Activated CD4-positive, alpha-beta T cell treated with anti-CD3 and anti-CD28 coated beads for 48 hours (primary cell): ENCODE results near the gene MAEA.
A peak's percentile ranks its signal among the peaks of the same experiment; 100 is the strongest.

Experiments
- DNase-seq: peaks from one replicate; pipeline ENCODE4 v3.0.0-alpha.2; 2020

Gene MAEA

DNA sequence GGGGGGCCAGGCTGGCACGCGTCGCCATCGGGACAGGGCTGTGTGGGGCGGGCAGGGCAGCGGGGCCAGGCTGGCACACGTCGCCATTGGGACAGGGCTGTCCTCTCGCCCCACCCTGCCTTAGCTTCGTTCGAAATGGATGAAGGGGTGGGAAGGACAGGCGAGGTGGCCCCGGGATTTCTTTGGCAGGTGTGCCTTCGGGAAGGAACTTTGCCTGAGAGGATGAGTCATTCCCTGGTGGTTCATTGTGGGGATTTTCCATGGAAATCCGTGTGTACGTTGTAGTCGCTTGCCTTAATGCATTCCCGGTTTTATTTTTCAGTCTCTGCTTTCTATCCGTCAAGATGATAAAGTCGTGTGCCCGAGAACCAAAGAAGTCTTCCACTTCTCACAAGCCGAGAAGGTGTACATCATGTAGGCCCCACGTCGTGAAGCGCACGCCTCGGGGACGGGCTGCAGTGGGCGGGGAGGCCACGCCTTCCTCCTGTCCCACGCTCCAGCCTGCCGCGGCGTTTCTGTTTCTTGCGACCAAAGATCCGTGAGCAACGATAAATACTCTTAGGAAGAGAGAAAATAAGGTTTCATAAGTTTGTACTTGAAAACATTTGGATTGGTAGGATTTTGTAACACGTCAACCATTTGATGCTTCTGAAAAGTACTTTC is 49.2 kb downstream of the MAEA start:
- DNase-seq, result no peak

- no peak for DNase-seq
Observed at GRCh38 chr4:1339489-1339888, 49.8 kb downstream of the MAEA start.

DNA sequence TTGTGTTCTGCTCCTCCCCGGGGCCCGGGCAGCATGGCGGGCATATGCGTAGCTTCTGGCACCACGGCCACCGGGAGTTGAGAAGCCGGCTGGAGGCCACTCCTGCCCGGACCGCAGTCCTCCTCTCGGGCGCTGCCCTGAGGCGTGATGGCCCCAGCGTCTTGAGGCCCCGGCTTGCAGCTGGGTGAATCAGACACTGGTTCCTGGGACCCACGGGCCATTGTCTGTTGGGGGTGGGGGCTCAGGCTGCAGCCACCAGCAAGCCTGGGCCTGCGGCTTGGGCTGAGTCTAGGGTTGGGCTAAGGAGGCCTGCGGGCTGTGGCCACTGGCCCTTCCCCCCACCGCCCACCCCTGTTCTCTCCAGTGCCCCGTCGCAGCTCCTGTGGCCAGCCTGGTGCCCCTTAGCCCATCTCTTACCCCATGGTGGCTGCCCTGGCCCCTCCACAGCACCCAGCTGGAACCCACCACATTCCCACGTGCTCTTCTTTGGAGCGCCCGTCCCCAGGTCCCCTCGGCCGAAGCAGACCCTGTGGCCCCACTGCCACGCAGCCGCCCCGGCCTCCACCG is 50.6 kb downstream of the MAEA start:
- no peak for DNase-seq

DNA sequence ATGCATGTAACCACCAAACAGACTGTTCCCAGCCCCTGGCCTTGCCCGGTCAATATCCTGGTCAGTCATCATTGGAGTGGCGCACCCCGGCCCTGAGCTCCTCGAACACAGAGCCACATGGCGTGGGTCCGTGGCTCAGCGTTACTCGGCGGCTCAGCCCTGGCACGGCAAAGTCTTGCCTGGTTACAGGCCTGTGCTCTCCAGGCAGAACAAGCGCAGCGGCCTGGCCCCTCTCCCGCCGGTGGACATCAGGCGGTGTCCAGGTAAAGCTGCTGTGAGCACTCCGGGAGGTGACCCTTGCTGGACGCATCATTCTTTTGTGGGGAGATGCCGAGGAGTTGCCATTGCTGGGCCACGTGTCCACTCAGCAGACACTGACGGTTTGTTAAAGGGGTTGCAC is 51.2 kb downstream of the MAEA start:
- no peak for DNase-seq

DNA sequence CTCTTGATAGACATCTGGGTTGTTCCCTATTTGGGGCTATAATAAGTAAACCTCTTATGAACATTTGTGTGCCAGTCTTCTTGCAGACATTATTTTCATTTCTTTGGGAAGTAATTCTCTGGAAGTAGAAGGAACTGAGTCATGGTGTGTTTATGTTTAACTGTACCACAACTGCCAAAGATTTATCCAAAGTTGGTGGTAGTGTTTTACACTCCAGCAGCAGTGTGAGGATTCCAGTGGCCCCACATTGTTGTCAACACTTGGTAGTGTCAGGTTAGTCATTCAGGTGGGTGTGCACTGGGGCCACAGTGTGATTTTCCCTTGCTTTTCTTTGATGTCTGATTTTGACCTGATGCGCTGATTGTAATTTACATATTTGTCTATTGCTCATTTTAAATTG is 52.3 kb downstream of the MAEA start:
- DNase-seq, result no peak

GRCh38 chr4:1344696-1345095 is 55.0 kb downstream of the MAEA start:
- DNase-seq, result no peak

DNA sequence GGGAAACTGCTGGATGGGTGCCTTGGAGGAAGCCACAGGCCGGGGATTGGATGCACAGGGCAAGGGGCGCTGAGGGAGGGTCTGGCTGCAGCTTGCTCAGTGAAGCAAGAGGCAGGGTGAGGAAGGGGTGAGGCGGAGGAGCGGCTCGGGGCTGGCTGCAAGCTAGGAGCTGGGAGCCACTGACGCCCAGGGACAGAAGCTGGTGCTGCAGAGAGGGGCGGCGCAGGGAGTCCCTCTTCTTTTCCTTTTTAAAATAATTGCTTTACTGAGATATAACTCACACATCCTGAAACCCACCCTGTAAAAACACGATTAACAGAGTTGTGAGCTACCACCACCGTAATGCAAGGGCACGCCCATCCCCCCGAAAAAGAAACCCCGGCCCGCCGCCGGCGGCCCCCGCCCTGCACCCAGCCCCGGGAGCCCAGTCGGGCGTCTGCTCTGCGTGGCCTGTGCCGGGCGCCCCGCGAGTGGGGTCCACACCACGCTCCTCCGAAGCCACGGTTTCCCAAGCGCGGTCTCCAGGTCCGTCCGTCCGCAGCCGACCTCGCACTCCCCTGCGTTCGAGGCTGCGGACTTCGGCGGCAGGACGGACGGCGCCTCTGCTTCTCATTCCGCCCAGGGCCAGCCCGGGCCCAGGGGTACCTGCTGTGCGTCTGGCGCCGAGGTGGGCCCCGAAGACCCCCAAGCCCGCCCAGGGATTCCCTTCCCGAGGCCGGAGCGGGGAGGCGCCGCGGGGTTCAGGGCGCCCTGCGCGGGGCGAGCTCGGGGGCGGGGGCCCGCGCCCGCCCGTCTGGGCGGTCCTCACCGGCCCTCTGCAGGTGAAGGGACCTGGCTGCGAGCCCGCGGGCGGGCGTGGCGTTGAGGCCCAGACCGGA is 56.5 kb downstream of the MAEA start:
- DNase-seq, result peak; percentile 51

- DNase-seq, result peak; percentile 100
Observed at GRCh38 chr4:1346781-1347409, 57.2 kb downstream of the MAEA start, which contains the start of gene UVSSA. Gene UVSSA (plus strand): TSS chr4:1347208. CDS start chr4:1348092, 884 bp downstream.

- peak; percentile 64 for DNase-seq
Observed at GRCh38 chr4:1347410-1347864, 57.7 kb downstream of the MAEA start.

GRCh38 chr4:1348014-1348513 is 58.4 kb downstream of the MAEA start:
- DNase-seq, result no peak

DNA sequence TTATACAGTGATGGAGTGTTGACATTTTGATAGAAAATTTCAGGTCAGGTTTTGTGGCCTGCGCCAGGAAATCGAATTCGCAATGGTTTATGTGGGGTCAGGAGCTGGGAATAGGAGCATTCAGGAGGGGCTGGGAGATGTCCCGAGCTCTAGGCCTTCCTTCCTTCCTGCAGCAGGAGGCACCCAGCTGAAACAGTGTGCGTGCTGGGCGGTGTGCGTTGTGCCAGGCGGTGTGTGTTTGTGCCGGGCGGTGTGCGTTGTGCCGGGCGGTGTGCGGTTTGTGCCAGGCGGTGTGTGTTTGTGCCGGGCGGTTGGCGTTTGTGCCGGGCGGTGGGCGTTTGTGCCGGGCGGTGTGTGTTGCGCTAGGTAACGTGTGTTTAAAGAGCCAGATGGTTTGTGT is 59.1 kb downstream of the MAEA start:
- DNase-seq, result no peak

DNA sequence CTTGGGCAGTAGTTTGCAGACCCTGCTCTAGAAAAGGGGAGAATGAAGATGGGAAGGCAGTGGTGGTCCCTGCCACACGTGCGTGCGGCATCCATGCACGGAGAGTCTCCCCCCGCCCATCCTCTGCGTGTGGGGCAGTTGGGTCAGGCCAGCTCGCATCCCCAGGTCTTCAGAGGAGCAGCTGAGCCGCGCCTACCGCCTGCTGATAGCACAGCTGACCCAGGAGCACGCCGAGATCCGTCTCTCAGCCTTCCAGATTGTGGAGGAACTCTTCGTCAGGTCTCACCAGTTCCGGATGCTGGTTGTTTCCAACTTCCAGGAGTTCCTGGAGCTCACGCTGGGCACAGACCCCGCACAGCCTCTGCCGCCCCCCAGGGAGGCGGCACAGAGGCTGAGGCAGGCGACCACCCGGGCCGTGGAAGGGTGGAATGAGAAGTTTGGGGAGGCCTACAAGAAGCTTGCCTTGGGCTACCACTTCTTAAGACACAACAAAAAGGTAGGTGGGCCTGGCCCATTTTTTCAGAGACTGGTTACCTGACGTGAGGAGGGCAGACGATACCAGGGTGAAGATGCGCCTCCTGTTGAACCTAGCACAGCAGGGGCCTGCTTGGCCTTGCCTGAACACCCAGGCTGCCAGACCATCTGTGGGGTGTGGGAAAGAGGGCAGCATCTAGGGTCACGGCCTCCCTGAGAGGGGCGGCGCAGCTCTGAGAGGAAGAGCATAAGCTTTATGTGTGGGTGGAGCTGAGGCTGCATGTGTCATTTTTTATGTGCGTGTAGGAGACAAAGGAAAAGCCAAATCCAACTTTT is 59.9 kb downstream of the MAEA start:
- no peak for DNase-seq

- no peak for DNase-seq
Observed at GRCh38 chr4:1350169-1350520, 60.5 kb downstream of the MAEA start.

DNA sequence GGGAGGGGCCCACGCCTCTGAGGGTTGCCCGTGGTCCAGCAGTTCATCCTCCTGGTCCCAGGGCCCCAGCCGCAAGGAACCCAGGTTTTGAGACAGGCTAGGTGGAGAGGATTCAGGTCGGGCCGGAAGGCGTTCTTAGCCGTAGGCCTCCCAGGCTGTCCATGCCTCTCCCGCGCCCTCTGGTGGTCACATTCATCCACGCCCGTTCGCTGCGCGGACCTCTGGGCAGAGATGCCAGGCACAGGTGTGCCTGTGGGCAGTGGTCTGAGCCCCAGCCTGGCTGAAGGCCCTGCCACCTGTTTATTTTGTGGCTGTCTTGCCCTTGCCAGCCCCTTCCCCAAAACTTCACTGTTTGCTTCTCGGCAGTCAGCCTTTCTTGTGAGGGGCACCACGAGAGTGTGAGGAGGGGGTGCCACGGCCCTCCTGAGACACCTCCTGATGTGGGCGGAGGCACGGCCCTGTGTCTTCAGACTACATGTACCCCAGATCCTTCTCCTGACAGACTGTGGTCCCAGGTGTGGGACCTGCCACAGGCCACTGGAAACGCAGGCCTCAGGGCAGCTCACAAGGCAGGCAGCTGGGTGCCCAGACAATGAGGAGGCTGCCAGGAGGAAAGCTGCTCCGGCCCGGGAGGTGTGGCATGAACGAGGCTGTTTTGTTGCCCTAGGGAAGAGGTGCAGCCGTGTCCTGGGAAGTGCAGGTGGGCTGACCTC is 62.3 kb downstream of the MAEA start:
- peak; percentile 94 for DNase-seq

- DNase-seq, result no peak
Observed at GRCh38 chr4:1352567-1352900, 62.8 kb downstream of the MAEA start.

DNA sequence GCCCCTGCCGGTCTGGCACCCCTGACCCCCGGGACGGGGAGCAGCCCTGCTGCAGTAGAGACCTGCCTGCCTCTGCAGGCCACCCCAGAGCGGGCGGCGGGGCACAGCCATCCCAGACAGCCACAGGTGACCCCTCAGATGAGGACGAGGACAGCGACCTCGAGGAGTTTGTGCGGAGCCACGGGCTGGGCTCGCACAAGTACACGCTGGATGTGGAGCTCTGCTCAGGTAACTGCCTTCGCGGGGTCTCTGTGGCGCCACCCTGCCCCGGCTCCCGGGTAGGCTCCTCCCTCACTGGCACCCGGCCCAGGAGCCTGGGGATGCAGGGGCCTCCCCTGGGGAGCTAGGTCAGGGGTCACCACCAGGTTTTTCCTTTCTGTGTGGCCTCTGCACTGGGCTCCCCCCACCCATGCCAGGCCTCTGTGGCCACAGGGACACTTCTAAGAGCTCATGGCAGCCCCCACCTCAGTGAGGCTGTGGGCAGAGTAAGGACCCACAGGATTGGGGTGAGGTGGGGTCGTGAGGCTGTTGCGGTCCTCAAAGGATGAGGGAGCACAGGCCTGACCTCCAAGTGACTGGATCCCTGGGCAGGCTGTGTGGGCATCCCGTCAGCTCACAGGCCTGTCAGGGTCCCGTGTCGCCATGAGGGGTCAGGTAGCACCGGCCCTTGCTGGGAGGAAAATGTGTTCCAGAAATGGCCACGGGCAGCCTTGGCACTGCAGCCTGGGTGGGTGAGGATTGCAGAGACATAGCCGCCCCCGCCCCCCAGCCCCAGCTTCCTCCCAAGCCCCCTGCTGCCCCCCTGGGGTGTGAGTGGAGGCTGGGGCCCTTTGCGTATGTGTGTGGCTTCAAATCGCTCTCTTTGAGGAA is 63.7 kb downstream of the MAEA start:
- DNase-seq, result no peak

DNA sequence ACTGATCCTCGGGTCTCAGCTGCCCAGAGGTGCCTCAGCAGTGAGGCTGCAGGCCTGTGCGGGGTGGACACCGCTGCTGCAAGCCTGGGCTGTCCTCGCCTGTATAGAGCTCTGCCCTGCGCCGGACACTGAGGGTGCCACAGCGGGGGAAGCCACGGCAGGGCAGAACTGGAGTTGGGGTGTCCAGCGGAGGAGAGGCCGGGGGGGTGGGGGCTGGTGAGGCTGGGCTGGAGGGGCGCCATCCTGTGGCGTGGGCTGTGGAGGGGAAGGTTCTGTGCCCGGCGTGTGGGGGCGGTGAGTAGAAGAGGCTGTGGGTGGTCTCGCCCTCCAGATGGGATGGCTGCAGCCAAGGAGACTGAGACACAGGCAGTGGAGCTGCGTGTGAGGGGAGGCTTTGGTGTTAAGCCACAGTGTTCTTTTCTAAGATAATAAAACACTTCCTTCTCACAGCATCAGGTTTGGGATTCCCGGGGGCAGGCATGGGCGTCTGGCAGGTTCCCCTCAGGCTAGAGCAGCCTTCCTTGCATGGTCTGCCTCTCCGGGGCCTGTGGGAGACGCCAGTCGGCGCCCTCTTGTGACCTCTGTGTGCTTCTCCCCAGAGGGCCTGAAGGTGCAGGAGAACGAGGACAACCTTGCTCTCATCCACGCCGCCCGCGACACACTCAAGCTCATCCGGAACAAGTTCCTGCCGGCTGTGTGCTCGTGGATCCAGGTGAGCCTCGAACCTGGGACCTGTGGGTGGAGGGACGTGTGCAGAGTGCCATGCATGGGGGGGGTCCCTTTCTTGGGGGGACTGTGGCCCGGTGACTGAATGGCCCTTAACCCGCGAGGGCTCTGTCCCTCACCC is 64.7 kb downstream of the MAEA start:
- DNase-seq, result no peak

DNA sequence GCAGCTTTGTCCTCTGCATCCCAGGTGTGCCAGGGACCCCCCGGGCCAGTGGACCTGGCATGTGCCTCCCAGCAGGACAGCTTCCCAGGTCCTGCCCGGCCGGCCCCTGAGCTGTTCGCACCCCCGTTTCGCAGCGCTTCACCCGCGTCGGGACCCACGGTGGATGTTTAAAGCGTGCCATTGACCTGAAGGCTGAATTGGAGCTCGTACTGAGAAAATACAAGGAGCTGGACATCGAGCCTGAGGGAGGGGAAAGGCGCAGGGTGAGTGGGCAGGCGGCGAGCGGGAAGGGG is 65.2 kb downstream of the MAEA start:
- DNase-seq, result no peak

- no peak for DNase-seq
Observed at GRCh38 chr4:1355378-1355777, 65.7 kb downstream of the MAEA start.
